Kasumi-1 (cell line): ENCODE results near the gene ITM2C.
A peak's percentile ranks its signal among the peaks of the same experiment; 100 is the strongest.

Source experiments
- DNase-seq, 2 experiments: peaks; one replicate each; lab custom pipeline; 2025; lab: John Stamatoyannopoulos, UW

The ITM2C gene

GRCh38 chr2:230873661-230874401, 9.1 kb downstream of the ITM2C start:
- no peak for DNase-seq

- no peak for DNase-seq
Observed at GRCh38 chr2:230874456-230874855, 9.7 kb downstream of the ITM2C start.

GRCh38 chr2:230874876-230875275, 10.1 kb downstream of the ITM2C start:
- DNase-seq, result no peak

- DNase-seq, result no peak
Observed at GRCh38 chr2:230875347-230876315, 10.9 kb downstream of the ITM2C start.

GRCh38 chr2:230877116-230877758, 12.5 kb downstream of the ITM2C start:
- no peak for DNase-seq

- DNase-seq, result peak; percentile 70 to 72
Observed at GRCh38 chr2:230877759-230878598, 13.2 kb downstream of the ITM2C start.

GRCh38 chr2:230878599-230879188, 14.0 kb downstream of the ITM2C start:
- no peak for DNase-seq

GRCh38 chr2:230879271-230879882, 14.6 kb downstream of the ITM2C start:
- DNase-seq, result no peak

GRCh38 chr2:230879891-230880290, 15.1 kb downstream of the ITM2C start:
- DNase-seq, result no peak

- no peak for DNase-seq
Observed at GRCh38 chr2:230881840-230882239, 17.1 kb downstream of the ITM2C start.

GRCh38 chr2:230885463-230886130, 20.9 kb downstream of the ITM2C start:
- peak; percentile 19 to 22 for DNase-seq

- no peak for DNase-seq
Observed at GRCh38 chr2:230886206-230886605, 21.5 kb downstream of the ITM2C start.

- DNase-seq, result no peak
Observed at GRCh38 chr2:230886671-230887071, 21.9 kb downstream of the ITM2C start.

GRCh38 chr2:230887342-230887741, 22.6 kb downstream of the ITM2C start:
- no peak for DNase-seq

- no peak for DNase-seq
Observed at GRCh38 chr2:230888824-230889400, 24.2 kb downstream of the ITM2C start.

- DNase-seq, result no peak
Observed at GRCh38 chr2:230889911-230890601, 25.3 kb downstream of the ITM2C start.

GRCh38 chr2:230890646-230891045, 25.9 kb downstream of the ITM2C start:
- no peak for DNase-seq

- no peak for DNase-seq
Observed at GRCh38 chr2:230891064-230891463, 26.3 kb downstream of the ITM2C start.

- no peak for DNase-seq
Observed at GRCh38 chr2:230891509-230891908, 26.8 kb downstream of the ITM2C start.
